ENCODE measurements around the gene RNPEPL1.
A peak's percentile ranks its signal among the peaks of the same experiment; 100 is the strongest.

RNPEPL1 gene

DNA sequence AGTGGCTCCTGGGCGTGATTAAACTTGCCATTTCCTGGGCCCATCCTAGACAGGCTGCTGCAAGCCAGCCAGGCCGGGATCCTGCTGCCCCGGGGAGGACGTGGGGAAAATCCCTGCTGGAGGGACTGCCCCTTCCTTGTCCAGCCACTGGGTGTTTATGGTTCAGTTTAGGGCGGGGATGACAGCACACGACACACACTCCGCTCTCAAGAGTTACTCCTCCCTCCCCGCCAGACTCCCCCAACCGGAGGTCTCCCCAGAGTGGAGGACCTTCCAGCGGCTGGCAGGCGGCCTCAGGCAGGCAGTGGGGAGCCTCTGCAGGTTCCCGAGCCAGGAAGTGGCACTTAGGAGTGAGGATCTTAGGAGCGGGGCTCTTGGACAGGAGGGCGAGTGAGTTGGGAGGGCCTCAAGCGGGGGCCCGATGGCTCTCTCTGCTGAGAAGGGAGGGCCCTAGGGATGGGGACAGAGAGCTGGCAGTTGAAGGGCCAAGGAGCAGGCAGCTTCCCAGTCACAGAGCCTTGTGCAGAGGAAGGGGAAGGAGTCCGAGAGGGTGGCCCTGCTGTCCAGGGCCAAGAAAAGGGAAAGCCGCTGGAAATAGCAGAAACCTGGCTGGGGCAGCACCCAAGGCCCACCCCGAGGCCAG is 51.3 kb downstream of the RNPEPL1 start:
- Histone ChIP-seq H3K27ac (replicated peaks) (no peak overlapping the region), H3K4me3 (replicated peaks; ENCODE audit: insufficient read depth, low read length) (no peak overlapping the region), H3K27me3 (ENCODE audit: insufficient read depth, poor library complexity, severe bottlenecking) (no peaks in the 10 kb centered on the region)
- no peak for DNase-seq (ENCODE audit: low read depth in 1 of 2, low spot score in 1 of 2)
- TF ChIP-seq POLR2AphosphoS5 (IDR thresholded peaks at IDR 0.05; ENCODE audit: low read depth) (no peak), GABPA (IDR thresholded peaks at IDR 0.05; ENCODE audit: low read depth) (no peak), SPI1 (IDR thresholded peaks at IDR 0.05; ENCODE audit: borderline replicate concordance, low read depth) (no peak)
- TF ChIP-seq, protein P1, sequence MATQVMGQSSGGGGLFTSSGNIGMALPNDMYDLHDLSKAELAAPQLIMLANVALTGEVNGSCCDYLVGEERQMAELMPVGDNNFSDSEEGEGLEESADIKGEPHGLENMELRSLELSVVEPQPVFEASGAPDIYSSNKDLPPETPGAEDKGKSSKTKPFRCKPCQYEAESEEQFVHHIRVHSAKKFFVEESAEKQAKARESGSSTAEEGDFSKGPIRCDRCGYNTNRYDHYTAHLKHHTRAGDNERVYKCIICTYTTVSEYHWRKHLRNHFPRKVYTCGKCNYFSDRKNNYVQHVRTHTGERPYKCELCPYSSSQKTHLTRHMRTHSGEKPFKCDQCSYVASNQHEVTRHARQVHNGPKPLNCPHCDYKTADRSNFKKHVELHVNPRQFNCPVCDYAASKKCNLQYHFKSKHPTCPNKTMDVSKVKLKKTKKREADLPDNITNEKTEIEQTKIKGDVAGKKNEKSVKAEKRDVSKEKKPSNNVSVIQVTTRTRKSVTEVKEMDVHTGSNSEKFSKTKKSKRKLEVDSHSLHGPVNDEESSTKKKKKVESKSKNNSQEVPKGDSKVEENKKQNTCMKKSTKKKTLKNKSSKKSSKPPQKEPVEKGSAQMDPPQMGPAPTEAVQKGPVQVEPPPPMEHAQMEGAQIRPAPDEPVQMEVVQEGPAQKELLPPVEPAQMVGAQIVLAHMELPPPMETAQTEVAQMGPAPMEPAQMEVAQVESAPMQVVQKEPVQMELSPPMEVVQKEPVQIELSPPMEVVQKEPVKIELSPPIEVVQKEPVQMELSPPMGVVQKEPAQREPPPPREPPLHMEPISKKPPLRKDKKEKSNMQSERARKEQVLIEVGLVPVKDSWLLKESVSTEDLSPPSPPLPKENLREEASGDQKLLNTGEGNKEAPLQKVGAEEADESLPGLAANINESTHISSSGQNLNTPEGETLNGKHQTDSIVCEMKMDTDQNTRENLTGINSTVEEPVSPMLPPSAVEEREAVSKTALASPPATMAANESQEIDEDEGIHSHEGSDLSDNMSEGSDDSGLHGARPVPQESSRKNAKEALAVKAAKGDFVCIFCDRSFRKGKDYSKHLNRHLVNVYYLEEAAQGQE (IDR thresholded peaks at IDR 0.05; ENCODE audit: insufficient replicate concordance, low read depth) = no peak
- TF ChIP-seq, protein P2, sequence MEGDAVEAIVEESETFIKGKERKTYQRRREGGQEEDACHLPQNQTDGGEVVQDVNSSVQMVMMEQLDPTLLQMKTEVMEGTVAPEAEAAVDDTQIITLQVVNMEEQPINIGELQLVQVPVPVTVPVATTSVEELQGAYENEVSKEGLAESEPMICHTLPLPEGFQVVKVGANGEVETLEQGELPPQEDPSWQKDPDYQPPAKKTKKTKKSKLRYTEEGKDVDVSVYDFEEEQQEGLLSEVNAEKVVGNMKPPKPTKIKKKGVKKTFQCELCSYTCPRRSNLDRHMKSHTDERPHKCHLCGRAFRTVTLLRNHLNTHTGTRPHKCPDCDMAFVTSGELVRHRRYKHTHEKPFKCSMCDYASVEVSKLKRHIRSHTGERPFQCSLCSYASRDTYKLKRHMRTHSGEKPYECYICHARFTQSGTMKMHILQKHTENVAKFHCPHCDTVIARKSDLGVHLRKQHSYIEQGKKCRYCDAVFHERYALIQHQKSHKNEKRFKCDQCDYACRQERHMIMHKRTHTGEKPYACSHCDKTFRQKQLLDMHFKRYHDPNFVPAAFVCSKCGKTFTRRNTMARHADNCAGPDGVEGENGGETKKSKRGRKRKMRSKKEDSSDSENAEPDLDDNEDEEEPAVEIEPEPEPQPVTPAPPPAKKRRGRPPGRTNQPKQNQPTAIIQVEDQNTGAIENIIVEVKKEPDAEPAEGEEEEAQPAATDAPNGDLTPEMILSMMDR (IDR thresholded peaks at IDR 0.05; ENCODE audit: insufficient read depth, low read length) = no peak

DNA sequence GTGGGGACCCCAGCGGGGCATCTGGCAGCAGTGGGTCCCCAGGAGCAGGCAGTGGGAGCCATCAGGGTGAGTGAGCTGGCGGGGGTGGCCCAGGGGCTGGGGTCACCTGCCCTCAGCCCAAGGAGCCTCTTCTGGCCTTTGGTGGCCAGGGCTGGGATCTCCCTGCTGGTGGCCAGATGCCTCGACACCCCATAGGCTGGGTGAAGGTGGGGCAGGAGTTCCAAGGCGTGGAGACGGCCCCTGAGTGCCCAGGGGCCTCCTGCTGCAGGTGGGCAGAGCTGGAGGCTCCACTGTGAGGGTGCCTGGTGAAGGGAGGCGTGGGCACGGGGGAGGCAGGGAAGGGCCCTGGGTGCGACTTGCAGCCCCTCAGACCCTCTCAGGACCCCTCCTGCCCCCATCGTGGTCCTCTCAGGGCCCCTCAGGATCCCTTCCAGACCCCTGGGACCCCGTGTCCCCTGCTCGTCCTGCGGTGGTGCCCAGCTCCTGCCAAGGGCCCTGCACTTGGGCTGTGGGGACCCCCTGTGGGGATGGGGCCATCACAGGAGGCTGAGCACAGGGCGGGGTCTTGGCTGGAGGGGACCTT is 52.0 kb downstream of the RNPEPL1 start:
- H3K27ac ChIP-seq (replicated peaks) = no peak overlapping the region
- no peak for DNase-seq (ENCODE audit: low read depth in 1 of 2, low spot score in 1 of 2)
- no peaks in the 10 kb centered on the region for H3K27me3 ChIP-seq (ENCODE audit: insufficient read depth, poor library complexity, severe bottlenecking)
- no peak overlapping the region for H3K4me3 ChIP-seq (replicated peaks; ENCODE audit: insufficient read depth, low read length)
- TF ChIP-seq GABPA (IDR thresholded peaks at IDR 0.05; ENCODE audit: low read depth) = no peak
- TF ChIP-seq SPI1 (IDR thresholded peaks at IDR 0.05; ENCODE audit: borderline replicate concordance, low read depth) = no peak
- TF ChIP-seq, protein P1 (IDR thresholded peaks at IDR 0.05; ENCODE audit: insufficient replicate concordance, low read depth) = no peak
- TF ChIP-seq POLR2AphosphoS5 (IDR thresholded peaks at IDR 0.05; ENCODE audit: low read depth) = no peak
- TF ChIP-seq, protein P2 (IDR thresholded peaks at IDR 0.05; ENCODE audit: insufficient read depth, low read length) = no peak

DNA sequence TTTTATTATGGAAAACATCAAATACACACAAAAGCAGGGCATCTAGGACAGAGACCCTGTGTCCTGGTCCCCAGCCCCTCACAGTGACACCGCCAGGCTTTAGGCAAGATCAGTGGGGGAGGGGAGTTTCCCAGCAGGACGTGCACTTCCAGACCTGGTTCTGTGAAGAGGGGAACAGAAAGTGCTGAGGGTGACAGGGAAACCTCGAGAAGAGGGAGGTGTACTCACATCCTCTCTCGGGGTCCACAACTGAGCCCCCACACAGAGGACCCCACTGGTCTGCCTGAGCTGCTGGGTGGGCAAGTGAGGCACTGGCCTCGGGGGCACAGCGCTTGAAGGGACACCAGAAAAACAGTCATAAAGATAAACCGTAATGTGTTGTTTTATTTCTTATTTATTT is 52.6 kb downstream of the RNPEPL1 start:
- TF ChIP-seq, protein P1 (IDR thresholded peaks at IDR 0.05; ENCODE audit: insufficient replicate concordance, low read depth) = no peak
- TF ChIP-seq, protein P2 (IDR thresholded peaks at IDR 0.05; ENCODE audit: insufficient read depth, low read length) = no peak
- TF ChIP-seq GABPA (IDR thresholded peaks at IDR 0.05; ENCODE audit: low read depth) (no peak), POLR2AphosphoS5 (IDR thresholded peaks at IDR 0.05; ENCODE audit: low read depth) (no peak), SPI1 (IDR thresholded peaks at IDR 0.05; ENCODE audit: borderline replicate concordance, low read depth) (no peak)
- H3K4me3 ChIP-seq (replicated peaks; ENCODE audit: insufficient read depth, low read length) = no peak overlapping the region
- H3K27me3 ChIP-seq (ENCODE audit: insufficient read depth, poor library complexity, severe bottlenecking) = no peaks in the 10 kb centered on the region
- peak overlapping the region; percentile 42 for H3K27ac ChIP-seq (replicated peaks)
- no peak for DNase-seq (ENCODE audit: low read depth in 1 of 2, low spot score in 1 of 2)

Measured in HL-60 (cell line).